ENCODE measurements around the gene OCSTAMP.

OCSTAMP gene

DNA sequence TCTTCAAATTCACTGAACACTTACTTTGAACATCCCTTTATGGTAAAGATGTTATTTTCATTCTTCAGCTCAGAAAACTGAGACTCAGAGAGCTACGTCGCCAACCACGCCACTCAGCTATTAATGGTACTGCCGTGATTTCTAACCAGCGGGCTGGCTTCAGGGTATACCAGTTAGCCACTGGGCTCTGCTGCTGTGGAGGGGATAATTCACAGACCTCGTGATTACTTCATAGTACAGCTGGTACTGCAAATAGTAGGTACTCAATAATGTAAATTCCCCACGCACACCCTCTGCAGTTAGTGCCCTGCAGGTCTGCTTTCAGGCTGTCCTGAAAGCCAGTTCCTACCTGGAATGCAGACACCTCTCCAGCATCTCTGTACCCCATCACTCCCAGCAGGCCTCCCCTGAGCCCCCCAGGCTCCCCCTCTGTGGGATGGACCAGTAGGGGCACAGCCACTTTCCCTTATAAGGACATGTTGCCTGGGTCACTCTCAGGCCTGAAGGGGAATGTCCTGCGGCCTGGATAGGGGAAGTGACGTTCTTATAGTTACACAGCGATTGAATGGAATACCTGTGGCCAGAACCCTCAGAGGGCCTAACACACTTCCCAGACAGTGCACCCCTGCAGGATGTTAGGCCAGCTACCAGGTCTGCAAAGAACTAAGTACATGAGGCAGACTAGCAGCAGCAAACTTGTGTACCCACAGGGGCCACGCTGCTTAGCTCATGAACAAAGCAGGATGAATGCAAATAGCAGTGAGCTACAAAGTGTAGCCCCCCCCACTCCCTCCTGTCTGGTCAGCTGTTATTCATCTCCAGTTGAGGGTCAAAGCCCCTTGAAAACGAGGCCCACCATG lies 1.3 kb upstream of the OCSTAMP start:
- DNase-seq = no peak

- no peak for DNase-seq
These were observed 1.1 kb downstream of the OCSTAMP start for GRCh38 chr20:46549188-46549972.

DNA sequence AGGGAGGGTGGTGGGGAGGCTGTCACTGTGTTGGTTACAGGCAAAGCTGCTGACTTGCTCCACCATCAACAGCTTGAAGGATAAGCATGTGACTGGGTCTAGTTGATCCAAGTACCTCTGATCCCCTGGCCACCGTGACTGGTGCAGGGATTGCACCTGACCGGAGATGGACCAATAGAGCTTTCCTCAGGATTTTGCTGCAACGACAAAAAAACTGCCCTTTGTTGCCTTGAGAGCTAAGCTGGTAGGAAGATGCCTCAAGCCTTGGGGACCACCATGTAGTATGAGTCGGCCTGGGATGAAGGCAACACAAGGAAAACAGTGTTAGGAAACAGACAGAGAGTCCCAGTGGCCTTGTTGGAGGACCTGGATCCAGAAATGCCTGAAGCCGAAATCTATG lies 1.8 kb downstream of the OCSTAMP start:
- DNase-seq = no peak

DNA sequence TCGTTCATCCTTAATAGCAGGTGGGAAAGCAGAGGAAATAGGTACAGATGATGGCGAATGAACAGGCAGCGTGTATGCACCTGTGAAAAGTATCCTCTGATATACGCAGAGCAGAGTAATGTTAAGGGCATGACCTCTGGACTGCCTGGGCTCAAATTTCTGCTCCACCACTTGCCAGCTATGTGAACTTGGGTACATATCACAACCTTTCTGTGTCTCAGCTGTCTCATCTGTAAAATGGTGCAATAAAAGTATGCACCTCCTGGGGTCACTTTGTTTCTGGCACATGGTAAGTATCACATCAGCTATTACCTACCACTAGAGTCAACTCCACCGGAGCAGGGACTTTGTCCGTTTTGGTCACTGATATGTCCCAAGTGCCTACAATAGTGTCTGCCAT lies 2.5 kb downstream of the OCSTAMP start:
- DNase-seq = no peak

DNA sequence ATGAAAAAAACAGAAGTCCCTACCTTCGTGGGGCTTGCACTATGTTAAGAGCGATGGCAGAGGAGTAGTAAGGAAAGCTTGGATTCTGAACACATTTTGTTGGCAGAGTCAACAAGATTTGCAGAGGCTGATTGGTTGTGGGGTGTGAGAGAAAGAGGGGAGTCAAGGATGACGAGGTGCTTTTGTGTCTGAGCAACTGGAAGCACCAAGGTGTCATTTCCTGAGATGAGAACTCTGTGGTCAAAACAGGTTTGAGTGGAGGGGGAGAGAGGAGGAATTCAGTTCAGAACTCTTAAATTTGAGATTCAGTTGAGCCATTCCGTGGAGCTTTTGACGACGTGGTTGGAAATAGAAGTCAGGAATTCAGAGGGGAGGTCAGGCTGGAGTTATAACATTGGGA lies 3.5 kb downstream of the OCSTAMP start:
- no peak for DNase-seq

DNA sequence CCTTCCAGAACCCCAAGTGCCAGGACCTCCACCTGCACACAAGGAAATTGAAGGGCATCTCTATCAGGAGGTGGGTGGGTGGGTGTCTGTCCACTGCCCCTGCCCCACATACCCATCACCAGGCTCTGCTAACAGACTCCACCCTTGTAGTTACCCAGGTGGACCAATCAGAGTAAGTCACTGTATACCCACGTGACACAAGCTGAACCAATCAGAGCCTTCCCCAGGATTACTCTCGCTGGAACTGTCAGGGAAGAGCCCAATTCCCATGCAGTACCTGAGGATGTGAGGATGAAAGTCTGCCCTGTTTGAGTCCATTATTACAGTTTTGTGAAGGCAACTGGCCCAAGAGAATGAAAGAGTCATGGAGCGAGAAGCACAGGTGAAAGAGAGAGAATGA lies 4.2 kb downstream of the OCSTAMP start:
- no peak for DNase-seq

GRCh38 chr20:46545827-46546138 lies 4.7 kb downstream of the OCSTAMP start:
- no peak for DNase-seq

DNA sequence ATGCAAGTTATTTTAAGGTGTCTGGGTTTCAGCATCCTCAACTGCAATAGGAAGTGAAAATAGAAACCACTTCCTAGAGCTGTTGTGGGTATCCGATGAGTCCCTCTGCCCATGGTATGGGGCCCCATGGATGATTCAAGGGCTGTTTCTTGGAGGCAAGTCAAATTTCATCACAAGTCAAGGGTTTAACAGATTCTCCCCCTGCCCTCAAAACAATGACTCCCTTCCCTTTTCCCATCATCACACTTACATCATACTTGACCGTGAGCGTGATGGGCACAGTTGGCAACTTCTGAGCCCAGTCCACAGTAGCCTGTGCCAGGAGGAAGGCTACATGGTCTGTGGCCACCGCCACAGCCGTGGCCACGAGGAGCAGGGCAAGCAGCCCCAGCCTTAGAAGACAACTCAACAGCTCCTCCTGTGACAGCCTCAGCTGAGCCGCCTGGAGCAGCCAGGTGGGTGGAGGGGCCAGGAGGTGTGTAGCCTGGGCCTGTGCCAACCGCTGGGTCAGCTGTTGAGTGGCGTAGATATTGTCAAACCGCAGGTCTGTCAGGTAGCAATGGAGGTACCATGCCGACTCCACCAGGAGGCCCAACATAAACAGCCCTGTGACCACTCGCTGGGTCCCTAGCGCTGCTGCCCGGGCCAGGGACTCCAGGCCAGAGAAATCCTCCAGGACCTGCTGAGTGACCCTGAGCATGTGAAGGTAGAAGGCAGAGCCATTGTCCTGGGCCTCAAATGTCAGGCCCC lies 5.2 kb downstream of the OCSTAMP start:
- no peak for DNase-seq

- no peak for DNase-seq
These were observed 5.9 kb downstream of the OCSTAMP start for GRCh38 chr20:46544576-46544975.

DNA sequence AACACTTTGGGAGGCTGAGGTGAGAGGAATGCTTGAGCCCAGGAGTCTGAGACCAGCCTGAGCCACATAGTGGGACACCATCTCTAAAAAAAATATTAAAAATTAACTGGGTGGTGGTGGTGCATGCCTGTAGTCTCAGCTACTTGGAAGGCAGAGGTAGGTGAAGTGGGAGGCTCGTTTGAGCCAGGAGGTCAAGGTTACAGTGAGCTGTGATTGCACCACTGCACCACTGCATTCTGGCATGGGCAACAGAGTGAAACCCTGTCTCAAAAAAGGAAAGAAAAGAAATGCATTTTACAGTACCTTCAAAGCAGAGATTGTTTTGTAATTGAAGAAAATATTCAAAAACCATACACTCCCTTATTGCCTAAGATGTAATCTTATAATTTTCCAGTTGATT lies 6.5 kb downstream of the OCSTAMP start:
- DNase-seq = no peak

GRCh38 chr20:46543033-46543432 lies 7.4 kb downstream of the OCSTAMP start:
- DNase-seq = no peak

GRCh38 chr20:46541229-46541935 lies 9.1 kb downstream of the OCSTAMP start:
- DNase-seq = no peak

- no peak for DNase-seq
These were observed 11.3 kb downstream of the OCSTAMP start for GRCh38 chr20:46539113-46539512.

GRCh38 chr20:46530640-46531039 lies 19.8 kb downstream of the OCSTAMP start:
- DNase-seq = no peak

DNA sequence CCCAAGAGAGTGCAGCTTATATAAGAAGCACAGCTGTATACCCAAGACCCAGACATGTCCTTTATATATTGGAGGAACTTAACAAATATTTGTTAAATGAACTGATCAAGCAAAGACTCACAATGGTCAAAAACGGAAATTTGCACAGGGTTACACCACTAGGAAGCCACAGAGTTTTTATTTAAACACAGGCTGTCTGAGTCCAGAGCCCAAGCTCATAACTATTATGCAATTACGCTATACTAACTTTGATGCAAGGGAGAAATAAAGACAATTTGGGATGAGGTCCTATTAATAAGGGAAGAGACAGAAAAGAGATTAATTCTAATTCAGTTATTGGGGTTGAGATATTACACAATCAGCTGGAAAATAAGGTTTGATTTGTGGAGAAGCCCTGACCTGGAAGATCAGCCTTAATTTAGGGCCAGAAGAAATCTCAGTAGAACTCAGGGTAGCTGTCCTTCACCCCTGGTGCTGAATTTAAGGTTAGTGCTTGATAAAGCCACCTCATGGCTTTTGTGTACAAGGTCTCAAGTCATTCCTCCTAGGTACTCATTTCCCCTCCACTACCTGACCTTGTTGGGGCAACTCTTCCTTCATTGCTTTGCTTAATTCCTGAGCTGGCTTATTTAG lies 26.6 kb downstream of the OCSTAMP start:
- no peak for DNase-seq

DNA sequence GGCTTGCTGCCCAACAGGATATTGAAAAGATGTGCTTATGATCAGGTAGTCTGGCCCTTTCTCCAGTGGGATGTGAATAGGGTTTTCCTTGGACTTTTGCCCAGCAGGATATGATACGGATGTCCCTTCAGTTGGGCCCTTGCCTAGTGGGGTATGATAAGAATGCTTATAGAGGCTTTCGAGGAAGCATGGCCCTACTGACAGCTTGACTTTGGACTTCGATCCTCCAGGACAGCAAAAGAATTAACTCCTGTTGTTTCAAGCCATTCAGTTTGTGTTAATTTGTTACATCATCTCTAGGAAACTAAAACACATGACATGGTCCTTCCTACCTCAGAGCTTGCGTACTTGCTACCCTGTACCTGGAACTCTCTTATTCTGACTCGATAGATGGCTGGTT lies 27.3 kb downstream of the OCSTAMP start:
- DNase-seq = no peak

DNA sequence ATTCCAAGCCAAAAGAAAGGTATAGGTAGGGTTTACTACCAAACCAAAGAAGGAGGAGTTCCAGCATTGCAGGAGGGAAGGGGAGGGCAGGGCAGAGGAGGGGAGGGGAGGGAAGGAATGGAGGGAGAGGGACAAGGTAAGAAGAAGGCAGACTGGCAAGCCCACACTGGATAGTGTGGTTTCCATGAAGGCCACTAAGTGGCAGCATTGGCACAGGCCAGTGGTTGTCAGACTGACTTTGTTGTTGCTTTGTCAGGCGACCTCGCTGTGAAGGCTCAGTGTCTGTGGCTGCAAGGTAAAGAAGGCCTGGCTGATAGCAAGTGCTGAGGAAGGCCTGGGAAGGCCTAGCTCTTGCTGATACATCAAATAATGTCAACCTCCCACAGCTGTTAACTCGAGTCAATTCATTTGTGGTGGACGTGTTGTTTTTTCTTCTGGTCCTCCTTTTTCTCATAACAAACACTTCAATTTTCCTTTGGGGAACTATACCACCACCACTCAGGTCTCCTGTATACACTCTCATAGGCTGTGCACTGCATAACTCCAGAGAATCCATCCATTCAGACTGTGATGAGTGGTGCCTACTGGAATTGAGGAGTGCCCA lies 29.4 kb downstream of the OCSTAMP start:
- DNase-seq = peak; percentile 19

DNA sequence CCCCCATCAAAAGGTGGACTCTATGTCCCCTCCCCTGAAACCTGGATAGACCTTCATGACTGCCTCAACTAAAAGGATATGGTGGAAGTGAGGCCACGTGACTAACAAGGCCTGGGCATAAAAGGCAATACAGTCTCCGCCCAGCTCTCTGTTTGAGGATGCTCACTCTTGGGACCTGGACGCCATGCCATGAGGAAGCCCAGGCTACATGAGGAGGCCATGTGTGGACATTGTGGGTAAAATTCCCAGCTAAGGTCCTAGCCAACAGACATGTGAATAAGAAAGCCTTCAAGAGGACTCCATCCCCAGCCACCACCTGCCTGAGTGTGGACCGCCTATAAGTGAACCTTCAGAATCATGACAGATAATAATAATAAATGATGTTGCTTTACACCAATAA lies 29.9 kb downstream of the OCSTAMP start:
- DNase-seq = no peak

- DNase-seq = no peak
These were observed 30.9 kb downstream of the OCSTAMP start for GRCh38 chr20:46519471-46520068.

- DNase-seq = peak; percentile 83
These were observed 37.3 kb downstream of the OCSTAMP start, which contains the start of gene ZNF334 for GRCh38 chr20:46512943-46513844. TSS of gene ZNF334 (minus strand) at chr20:46513559. CDS start at chr20:46512102, 1,457 bp downstream.

Data from NCI-H1092 (cell line).